Left cardiac atrium (tissue), 2 donors: Measurements from ENCODE around the gene MUC5B. TPM values are rescaled to one million over a fixed set of nuclear protein-coding genes. Genes with fewer than 3 reads are reported as not detected.

Source experiments
- microRNA-seq, 2 donors: library from miRNA; unstranded; fragments of <30 nt; microRNA quantifications; one replicate each; pipeline ENCODE4 v1.2.0, GENCODE V29; 2020
- total RNA-seq, 2 donors: library from RNA; stranded (reverse); fragmentation: NEBNext Ultra II Directional; extraction: Animal tissue kit (Norgen Biotek cat#: 25700); gene quantifications; one replicate each; pipeline ENCODE4 v1.2.1, GENCODE V29; 2021
- donor health status: DM: no; HTN: yes; CAD: no; lungs with severe emphysema.
- donor health status: DM: yes; HTN: yes; CAD: no.

MUC5B gene
- total RNA-seq, 2 donors from 2014 or later, result not detected

Small RNA genes within 50 kb of the gene (microRNA-seq; reads per million reads assigned to microRNA genes)
- 0 reads per million in 2 donors for gene MIR6744

Other genes with a start within 250 kb of the MUC5B start
- not detected for gene MUC6, start 186.3 kb upstream of the MUC5B start, total RNA-seq
- gene MUC2, start 148.2 kb upstream of the MUC5B start, total RNA-seq, result under 1 TPM in 1 of 2 donors, not detected in 1; 0.26 TPM
- not detected for gene MUC5AC, start 65.1 kb upstream of the MUC5B start, total RNA-seq
- 10 to 100 TPM; 43.4 to 50.8 TPM for gene TOLLIP, start 86.6 kb downstream of the MUC5B start, total RNA-seq
- gene BRSK2, start 166.9 kb downstream of the MUC5B start, total RNA-seq, result 1 to 10 TPM; 1.3 to 1.6 TPM